Hindlimb muscle (tissue), 1 donor: ENCODE results near the gene SETMAR. TPM values are rescaled to one million over a fixed set of nuclear protein-coding genes. Genes with fewer than 3 reads are reported as not detected.
"Not testable (repeated sequence)": the region's sequence is repeated elsewhere in the genome, so short reads cannot be mapped to it uniquely, and the experiment has no call there.

Experiments used
- DNase-seq: peaks from one replicate; pipeline ENCODE4 v3.0.0-alpha.2; 2013
- polyA plus RNA-seq: library from polyadenylated mRNA; unstranded; fragments of 120-200 nt; gene quantifications from one replicate; pipeline ENCODE4 v1.2.1, GENCODE V29; 2013; ENCODE audit not compliant: insufficient read length

The SETMAR gene
- polyA plus RNA-seq, 1 donor = 14.9 TPM

DNA sequence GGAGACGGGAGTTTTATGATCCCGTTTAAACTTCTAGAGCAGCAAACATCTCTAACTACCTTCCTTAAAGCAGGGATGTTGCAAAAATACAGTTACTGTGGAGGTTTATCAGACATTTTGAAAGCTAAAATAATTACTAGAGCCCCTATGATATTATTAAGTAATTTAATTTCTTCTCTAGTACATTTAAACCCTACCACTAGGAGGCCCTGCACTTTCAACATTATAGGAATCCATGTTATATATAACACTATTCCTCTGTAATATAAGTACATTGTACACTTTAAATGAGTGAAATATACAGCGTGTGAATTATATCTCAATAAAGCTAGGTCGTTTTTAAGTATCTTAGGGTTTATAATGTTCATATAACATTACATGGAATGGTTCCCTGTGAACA is 11.5 kb downstream of the SETMAR start:
- DNase-seq = no peak

DNA sequence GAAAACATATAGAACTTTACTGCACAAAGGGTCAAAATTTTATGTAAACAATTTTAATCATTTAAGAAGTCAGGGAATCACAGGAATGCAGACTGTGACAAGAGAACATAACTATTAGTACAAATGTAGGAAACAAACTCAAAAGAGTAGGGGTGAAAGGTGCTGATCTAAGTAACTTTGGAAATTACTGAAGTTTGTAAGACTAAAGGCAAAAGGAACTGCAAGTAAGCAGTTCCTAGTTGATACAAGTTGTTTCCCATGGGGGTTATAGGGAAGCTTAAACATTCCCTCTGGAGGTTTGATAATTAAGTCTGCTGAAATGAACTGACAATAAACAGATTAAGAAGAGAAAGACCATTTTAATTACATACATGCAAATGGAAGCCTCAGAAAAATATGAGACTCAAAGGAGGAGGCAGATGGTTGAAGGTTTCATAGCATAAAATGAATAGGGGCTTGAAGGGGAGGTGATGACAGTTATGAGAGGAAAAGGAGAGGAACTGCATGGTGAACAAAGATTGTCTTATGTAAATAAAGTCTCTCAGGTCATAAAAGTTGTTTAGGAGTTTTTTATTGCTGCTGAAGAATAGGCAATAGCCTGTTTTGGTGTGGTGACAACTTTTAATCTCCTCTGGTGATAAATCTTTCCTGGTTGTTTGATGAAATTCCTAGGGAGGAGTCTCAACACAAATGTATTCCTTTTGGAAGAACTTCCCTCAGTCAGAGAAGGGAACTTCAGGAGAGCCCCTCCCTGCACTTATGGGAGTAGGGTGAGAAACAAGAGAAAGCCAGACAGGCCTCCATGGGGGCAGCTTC is 17.1 kb downstream of the SETMAR start:
- no peak for DNase-seq

DNA sequence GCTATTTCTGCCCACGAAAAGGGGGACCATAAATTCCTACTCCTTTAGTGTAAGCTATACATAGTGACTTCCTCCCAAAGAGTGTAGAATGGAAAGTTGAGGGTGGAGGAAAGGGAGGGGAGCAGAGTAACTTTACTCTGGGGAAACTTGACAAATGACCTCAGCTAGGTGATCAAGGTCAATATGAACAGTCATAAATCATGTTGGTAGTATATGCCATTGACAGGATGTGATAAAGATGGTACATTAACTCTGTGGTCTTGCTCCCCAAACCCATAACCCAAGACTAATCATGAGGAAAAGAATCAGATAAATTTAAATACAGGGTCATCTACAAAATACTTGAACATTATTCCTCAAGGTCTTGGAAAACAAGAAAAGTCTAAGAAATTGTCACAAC is 18.6 kb downstream of the SETMAR start:
- no peak for DNase-seq

GRCh38 chr3:4322635-4323034 is 19.5 kb downstream of the SETMAR start:
- DNase-seq = no peak

DNA sequence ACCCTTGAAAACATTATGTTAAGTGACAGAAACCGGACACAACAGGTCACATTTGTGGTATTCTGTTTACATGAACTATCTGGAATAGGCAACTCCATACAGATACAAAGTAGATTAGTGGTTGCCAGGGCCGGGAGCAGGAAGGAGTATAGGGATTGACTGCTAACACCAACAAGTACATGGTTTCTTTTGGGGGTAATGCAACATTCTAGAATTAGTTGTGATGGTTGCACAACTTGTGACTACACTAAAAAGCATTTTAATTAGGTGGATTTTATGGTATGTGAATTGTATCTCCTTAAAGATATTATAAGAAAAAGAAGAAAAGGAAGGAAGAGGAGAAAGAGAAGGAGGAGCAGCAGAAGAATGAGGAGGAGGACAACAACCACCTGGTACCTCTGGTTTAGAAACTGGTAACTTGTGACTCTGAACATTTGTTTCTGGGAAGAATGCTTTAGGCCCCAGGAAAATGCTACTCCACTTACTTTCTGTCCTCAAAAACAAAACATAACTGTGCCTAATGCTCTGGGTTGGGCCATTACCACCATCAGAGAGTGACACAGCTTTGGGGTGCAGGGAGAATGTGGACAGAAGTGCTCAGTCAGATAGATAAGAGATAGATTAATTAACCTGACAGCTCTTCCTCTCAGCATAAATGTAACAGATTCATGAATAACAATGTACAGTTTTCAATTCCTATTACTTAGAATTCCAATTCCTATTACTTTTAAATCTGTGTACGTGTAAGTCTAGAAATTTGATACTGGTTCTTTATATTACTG is 20.3 kb downstream of the SETMAR start:
- no peak for DNase-seq

DNA sequence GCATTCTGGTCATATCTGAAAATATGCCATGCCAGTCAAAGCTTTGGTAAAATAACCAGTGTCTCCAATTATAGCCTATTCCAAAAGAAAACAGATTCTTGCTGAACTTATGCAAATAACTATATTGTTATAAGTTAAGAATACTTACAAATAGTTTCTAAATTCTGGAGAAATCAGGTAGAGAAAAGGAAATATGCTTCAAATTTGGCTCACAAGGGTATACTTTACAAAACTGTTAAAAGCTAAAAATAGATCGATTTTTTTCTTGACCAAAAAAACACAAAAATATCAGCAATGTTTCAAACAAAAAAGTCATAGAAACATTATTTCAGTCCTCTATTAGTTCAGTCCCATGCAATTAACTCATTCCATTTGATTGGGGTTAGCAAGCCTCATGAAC is 23.7 kb downstream of the SETMAR start:
- no peak for DNase-seq

DNA sequence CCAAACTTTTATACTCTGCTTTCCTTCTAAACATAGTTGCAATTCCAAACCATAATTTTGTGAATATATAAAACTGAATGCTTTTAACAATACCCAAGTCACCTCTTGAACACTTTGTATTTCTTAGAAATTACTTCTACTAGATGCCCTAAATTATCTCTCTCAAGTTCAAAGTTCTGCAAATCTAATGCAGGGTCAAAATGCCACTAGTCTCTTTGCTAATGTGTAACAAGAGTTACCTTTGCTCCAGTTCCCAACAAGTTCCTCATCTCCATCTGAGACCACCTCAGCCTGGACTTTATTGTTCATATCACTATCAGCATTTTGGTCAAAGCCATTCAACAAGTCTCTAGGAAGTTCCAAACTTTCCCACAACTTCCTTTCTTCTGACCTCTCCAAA is 26.6 kb downstream of the SETMAR start:
- DNase-seq = not testable (repeated sequence)

GRCh38 chr3:4332111-4332510 is 28.9 kb downstream of the SETMAR start:
- no peak for DNase-seq

GRCh38 chr3:4332574-4332973 is 29.4 kb downstream of the SETMAR start:
- DNase-seq = no peak

DNA sequence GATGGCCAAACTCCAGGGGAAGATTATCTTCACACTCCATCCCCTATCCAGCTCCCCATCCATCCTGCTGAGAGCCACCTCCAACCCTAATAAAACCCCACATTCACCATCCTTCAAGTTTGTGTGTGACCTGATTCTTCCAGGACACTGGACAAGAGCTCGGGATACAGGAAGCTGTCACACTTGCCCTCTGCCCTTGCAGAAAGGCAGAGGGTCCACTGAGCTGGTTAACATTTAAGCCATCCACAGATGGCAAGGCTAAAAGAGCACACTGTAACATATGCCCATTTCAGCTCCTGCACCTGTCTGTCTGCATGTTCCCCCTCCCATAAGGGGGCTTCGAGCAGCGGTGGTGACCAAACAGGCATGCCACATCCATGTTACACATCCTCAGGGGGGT is 29.8 kb downstream of the SETMAR start:
- no peak for DNase-seq

- no peak for DNase-seq
Observed at GRCh38 chr3:4334548-4334947, 31.4 kb downstream of the SETMAR start.

GRCh38 chr3:4335840-4336562 is 32.8 kb downstream of the SETMAR start:
- no peak for DNase-seq

- DNase-seq = no peak
Observed at GRCh38 chr3:4336850-4337546, 33.8 kb downstream of the SETMAR start.

DNA sequence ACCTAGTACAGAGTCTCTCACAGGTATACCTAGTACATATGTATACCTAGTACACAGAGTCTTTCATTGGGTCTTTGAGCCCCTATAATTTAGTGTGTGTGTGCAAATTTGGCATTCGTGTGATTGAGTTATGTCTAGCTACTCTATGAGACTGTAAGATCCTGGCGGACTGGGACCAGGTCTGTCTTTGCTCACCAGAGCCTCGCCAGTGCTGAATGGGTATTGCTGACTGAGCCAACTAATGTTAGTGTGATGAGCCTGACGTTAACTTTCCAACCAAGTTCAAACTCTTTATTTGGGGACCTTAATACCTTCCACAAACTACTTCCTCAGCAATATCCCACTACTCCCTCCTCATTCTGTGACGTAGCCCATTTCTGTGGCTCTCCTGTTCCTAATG is 35.6 kb downstream of the SETMAR start:
- DNase-seq = no peak

- no peak for DNase-seq
Observed at GRCh38 chr3:4340077-4340410, 36.9 kb downstream of the SETMAR start.

DNA sequence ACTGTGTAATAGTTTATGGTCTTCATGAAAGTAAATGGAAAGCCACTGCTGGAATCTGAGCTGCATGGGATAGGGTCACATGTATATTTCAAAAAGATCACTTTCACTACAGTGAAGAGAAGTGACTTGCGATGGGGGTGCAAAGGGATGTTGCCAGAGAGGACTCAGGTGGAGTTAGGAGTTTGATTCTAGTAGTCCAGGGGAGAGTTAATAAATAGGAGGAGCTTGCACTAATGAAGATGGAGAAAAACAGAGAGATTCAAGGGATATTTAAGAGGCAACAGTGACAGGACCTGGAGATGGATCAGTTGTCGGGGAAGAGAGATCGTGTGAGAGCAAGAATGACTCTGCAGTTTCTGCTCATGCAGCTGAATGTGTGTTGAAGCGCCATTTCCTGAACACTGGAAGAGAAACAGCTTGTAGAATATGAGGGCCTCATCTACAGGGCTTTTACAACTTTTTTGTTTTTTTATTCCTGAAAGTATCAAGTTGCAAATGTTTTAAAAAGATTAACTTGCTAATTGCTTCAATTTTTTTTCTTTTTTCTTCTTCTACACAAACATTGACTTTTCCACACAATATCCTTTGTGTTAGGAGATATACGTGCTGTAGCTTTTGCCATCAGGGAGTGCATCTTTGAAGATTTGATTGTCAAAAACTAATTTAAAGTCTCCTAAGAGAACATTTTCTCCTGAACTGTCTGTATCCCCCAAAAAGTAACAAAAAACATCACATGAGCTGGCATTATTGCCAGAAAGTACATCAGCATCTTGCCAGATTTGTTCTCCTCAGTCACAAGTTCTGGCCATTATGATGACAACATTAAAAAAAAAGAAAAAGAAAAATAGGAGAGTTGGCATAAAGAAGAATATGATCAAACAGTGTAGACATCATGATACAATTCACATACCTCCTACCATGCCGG is 37.5 kb downstream of the SETMAR start:
- no peak for DNase-seq

DNA sequence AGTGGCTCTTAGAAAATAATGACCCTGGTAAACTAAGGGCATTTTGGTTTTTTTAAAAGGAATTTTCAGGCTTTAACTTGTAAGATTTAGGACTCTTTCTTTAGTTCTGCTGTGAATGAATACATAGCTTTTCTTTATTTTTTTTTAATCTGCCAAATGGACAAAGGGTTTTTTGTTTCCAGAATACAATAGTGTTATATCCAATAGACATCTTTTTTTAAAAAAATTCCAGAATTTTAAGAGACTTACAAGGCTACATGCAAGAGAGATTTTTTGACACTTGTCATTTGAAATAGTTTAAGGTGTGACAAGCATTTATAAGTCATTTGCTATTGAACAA is 38.1 kb downstream of the SETMAR start:
- DNase-seq = no peak

DNA sequence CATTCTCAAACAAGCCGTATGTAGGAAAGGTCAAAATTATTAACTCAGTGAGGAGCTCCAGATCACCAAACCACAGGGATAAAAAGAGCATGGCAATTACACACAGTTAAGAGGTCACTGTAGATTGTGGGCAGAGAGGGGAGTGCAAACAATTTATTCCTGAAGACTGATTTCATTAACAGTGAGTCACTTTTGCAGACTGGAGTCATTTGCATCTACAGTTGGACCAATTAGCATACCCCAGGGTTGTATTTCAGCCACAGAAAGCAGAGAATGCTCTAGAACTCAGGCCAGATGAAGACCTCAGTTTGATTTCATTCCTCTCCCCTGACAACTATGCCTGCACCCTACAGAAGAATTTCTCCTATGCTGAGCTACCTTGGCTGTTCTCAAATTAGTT is 40.1 kb downstream of the SETMAR start:
- DNase-seq = no peak

- peak; percentile 68 for DNase-seq
Observed at GRCh38 chr3:4350789-4351163, 47.6 kb downstream of the SETMAR start.

- no peak for DNase-seq
Observed at GRCh38 chr3:4351164-4351855, 48.1 kb downstream of the SETMAR start.

- no peak for DNase-seq
Observed at GRCh38 chr3:4351872-4352271, 48.7 kb downstream of the SETMAR start.
